Heart left ventricle (tissue), 16 donors: ENCODE measurements around the gene SRGAP1. TPM values are rescaled to one million over a fixed set of nuclear protein-coding genes. Genes with fewer than 3 reads are reported as not detected.

ENCODE experiments used
- ATAC-seq, 4 donors: fragments of 200-7000 bp; cut with Tn5 transposase; one replicate each; pipeline ENCODE4 v1.9.1; 2020 to 2022; ENCODE audit warnings: moderate library complexity in 4 of 4, mild to moderate bottlenecking in 3 of 4, moderate number of reproducible peaks in 1 of 4
- DNase-seq, 5 donors: peaks; one replicate each; pipeline ENCODE4 v3.0.0-alpha.2; 2020
- H3K27ac ChIP-seq, 12 donors: fragments of 200-600 bp; sonication (generic) in 4 of 12; one replicate each; pipeline versions ENCODE4 v1.5.0 to v1.8.0; 2016 to 2022; ENCODE audit warnings: mild to moderate bottlenecking in 2 of 12
- H3K27me3 ChIP-seq, 9 donors: fragments of 200-600 bp; sonication (generic) in 2 of 9; one replicate each; pipeline versions ENCODE4 v1.5.1 to v1.8.0; 2016 to 2022; ENCODE audit warnings: mild to moderate bottlenecking in 3 of 9
- H3K36me3 ChIP-seq, 9 donors: fragments of 200-600 bp; sonication (generic) in 2 of 9; one replicate each; pipeline versions ENCODE4 v1.5.0 to v1.8.0; 2018 to 2022; ENCODE audit warnings: mild to moderate bottlenecking in 2 of 9
- H3K4me1 ChIP-seq, 12 donors: fragments of 200-600 bp; sonication (generic) in 4 of 12; one replicate each; pipeline versions ENCODE4 v1.5.0 to v1.8.0; 2016 to 2022; ENCODE audit warnings: mild to moderate bottlenecking in 3 of 12
- H3K4me3 ChIP-seq, 12 donors: fragments of 200-600 bp; sonication (generic) in 4 of 12; one replicate each; pipeline versions ENCODE4 v1.5.0 to v1.8.0; 2017 to 2022; ENCODE audit warnings: mild to moderate bottlenecking in 9 of 12, moderate library complexity in 4 of 12
- H3K9me3 ChIP-seq, 12 donors: fragments of 200-600 bp; sonication (generic) in 4 of 12; one replicate each; pipeline versions ENCODE4 v1.5.0 to v1.8.0; 2016 to 2022; ENCODE audit warnings: mild to moderate bottlenecking in 1 of 12
- CTCF ChIP-seq, 12 donors: fragments of 200-600 bp; sonication (generic) in 4 of 12; IDR thresholded peaks; one replicate each; pipeline versions ENCODE4 v1.5.0 to v1.8.0; 2018 to 2022; ENCODE audit warnings: antibody characterized with exemption in 12 of 12, mild to moderate bottlenecking in 5 of 12
- POLR2A ChIP-seq, 2 donors: fragments of 450-650 bp; IDR thresholded peaks; one replicate each; pipeline ENCODE4 v1.6.1; 2017; ENCODE audit warnings: antibody characterized with exemption in 2 of 2, mild to moderate bottlenecking in 2 of 2, moderate library complexity in 2 of 2
- WGBS, 4 donors: extraction: QIAGEN DNeasy Blood & Tissue Kit in 2 of 4; methylation state at CpG; one replicate each; pipeline versions ENCODE4 v1.1.5 to v1.1.7; 2013 to 2018; 5-methylcytosine and 5-hydroxymethylcytosine counted together
- intact Hi-C, 10 donors: fragments of 100-400 bp; cut with DNase I; formaldehyde crosslinking; loops; one replicate each; pipeline versions ENCODE4 v1.11.1 to v1.14.2; 2022
- polyA plus RNA-seq, 2 donors: library from polyadenylated mRNA; stranded (reverse); fragments of 200-250 nt; gene quantifications; one replicate each; pipeline ENCODE4 v1.2.3, GENCODE V29; 2013
- total RNA-seq, 9 donors: library from RNA; depleted of rRNA in 2 of 9; stranded (reverse); fragments of >200 nt in 2 of 9; fragmentation: NEBNext Ultra II Directional in 3 of 9; extraction: Animal tissue kit (Norgen Biotek cat#: 25700) in 3 of 9; gene quantifications; one replicate each; pipeline versions ENCODE4 v1.1.0 to v1.2.4, GENCODE V29; 2016 to 2023
- donor health status: ischemic (EF 13 %, LVEDD 7.1; RV severe dilation, severe dysfunction).
- donor health status: healthy with polysubstance abuse.
- donor health status: DM: no; HTN: yes; CAD: no.
- donor health status: DM: no; HTN: no; CAD: no.
- donor health status: ischemic (EF 25% LVEDD 6.9; RV normal size, moderate dysfunction).
- donor health status: ischemic (EF 25% LVEDD 5.7; RV mildly dilated, moderate dysfunction).
- donor health status: healthy.
- donor health status: DM: yes; HTN: yes; CAD: no.
- donor health status: ischemic (EF 35%, LVEDD 5.7; RV mildly dilated, moderate dysfunction).
- donor health status: nonischemic (EF 11% LVEDD 7.7; RV severe dilation, severe dysfunction).
- donor health status: DM: yes; HTN: yes; CAD: no.
- donor health status: PGD.
- donor health status: ischemic (EF 29% LVEDD 5.4; RV normal size, mild dysfunction).
- donor health status: nonischemic (EF 23%, LVEDD 6.1; RV moderate dilation, normal function).

Gene SRGAP1
- total and polyA plus RNA-seq, 11 donors: 1.3 to 10.6 (median 4.5) TPM

GRCh38 chr12:63996556-63996955 lies 152.1 kb downstream of the SRGAP1 start:
- DNase-seq (no peak), ATAC-seq (no peak)
- Histone ChIP-seq H3K27me3 (no peaks in the 10 kb centered on the region), H3K9me3 (no peaks in the 10 kb centered on the region), H3K36me3 (peaks cover 0 to 3% (median 0%) of the 10 kb centered on the region in 9 donors), H3K4me1 (peaks cover 0 to 9% (median 0%) of the 10 kb centered on the region in 12 donors), H3K4me3 (no peak overlapping the region), H3K27ac (no peak overlapping the region)
- TF ChIP-seq POLR2A (IDR thresholded peaks at IDR 0.05) (no peak), CTCF (IDR thresholded peaks at IDR 0.05) (no peak)
- intact Hi-C loops: no loop called here
- WGBS, 4 donors: 91 to 100% (median 99%) methylated on average over 1 of the region's 1 CpG

GRCh38 chr12:63997198-63997597 lies 152.7 kb downstream of the SRGAP1 start:
- intact Hi-C loops: no loop called here
- H3K27me3 ChIP-seq: no peaks in the 10 kb centered on the region
- H3K27ac ChIP-seq: no peak overlapping the region
- H3K36me3 ChIP-seq: no peaks in the 10 kb centered on the region
- no peaks in the 10 kb centered on the region for H3K9me3 ChIP-seq
- TF ChIP-seq POLR2A (IDR thresholded peaks at IDR 0.05): no peak
- TF ChIP-seq CTCF (IDR thresholded peaks at IDR 0.05): no peak
- ATAC-seq: no peak
- H3K4me1 ChIP-seq: peaks cover 0 to 4% (median 0%) of the 10 kb centered on the region in 12 donors
- 82 to 90% (median 87%) methylated on average over 1 of the region's 1 CpG for WGBS, 4 donors
- DNase-seq: no peak
- no peak overlapping the region for H3K4me3 ChIP-seq

- Histone ChIP-seq H3K36me3 (no peaks in the 10 kb centered on the region), H3K4me3 (no peak overlapping the region), H3K9me3 (peaks cover 0 to 6% (median 0%) of the 10 kb centered on the region in 12 donors), H3K27me3 (no peaks in the 10 kb centered on the region), H3K4me1 (no peaks in the 10 kb centered on the region), H3K27ac (no peak overlapping the region)
- intact Hi-C loops: no loop called here
- DNase-seq (no peak), ATAC-seq (no peak)
- TF ChIP-seq CTCF (IDR thresholded peaks at IDR 0.05) (no peak), POLR2A (IDR thresholded peaks at IDR 0.05) (no peak)
Observed at GRCh38 chr12:63998584-63998983, 154.1 kb downstream of the SRGAP1 start.

GRCh38 chr12:63999853-64000252 lies 155.4 kb downstream of the SRGAP1 start:
- Histone ChIP-seq H3K4me1 (no peaks in the 10 kb centered on the region), H3K9me3 (peaks cover 0 to 7% (median 0%) of the 10 kb centered on the region in 12 donors), H3K27ac (no peak overlapping the region), H3K36me3 (no peaks in the 10 kb centered on the region), H3K27me3 (no peaks in the 10 kb centered on the region), H3K4me3 (no peak overlapping the region)
- no peak for TF ChIP-seq CTCF (IDR thresholded peaks at IDR 0.05)
- no peak for TF ChIP-seq POLR2A (IDR thresholded peaks at IDR 0.05)
- intact Hi-C loops: no loop called here
- ATAC-seq: no peak
- no peak for DNase-seq
- WGBS, 4 donors: 95 to 99% (median 97%) methylated on average over 3 of the region's 3 CpGs
